ENCODE results near the gene ANKRD23.
A peak's percentile ranks its signal among the peaks of the same experiment; 100 is the strongest.

ANKRD23 gene

DNA sequence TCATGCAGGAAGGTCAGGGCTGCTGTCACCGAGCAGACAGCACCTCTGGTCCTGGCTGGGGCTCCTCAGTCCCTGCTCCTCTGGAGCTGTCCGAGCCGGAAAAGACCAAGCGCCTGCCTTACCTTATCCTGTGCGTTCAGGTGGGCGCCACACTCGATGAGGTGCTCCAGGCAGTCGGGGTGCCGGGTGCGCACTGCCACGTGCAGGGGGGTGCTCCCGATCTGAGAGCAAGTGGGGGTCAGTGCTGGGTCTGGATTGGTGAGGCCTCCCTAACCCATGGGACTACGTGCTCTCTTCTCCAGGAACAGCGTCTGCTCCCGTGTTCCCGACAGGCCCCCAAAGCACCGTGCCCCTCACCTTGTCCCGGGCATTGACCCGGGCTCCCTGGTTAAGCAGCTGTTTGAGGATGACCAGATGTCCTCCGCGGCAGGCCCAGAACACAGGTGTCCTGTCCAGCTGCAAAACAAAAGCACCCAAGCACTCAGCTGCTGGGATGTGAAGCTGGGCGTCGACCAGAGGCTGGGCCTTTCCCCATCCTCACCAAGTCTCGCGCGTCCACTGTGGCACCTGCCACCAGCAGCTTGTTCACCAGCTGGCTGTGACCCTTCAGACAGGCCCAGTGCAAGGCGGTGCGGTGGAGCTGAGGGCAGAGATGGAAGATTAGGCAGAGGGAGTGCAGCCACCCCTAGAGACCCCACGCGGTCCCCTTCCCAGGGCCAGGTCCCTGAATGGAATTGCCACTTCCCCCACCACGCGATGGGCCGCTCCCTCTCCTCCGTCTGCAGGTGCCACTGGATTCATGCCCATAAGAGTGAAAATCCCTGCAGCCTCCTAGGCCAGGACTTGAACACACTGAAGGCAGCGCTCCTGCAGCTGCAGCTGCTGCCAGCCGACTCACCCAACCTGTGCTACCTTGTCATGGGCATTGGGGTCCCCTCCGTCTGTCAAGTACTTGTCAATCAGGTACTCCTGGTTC lies 3.7 kb downstream of the ANKRD23 start:
- TF ChIP-seq YY1 (IDR thresholded peaks at IDR 0.05; ENCODE audit: insufficient read depth, insufficient read length) (no peak), SUZ12 (IDR thresholded peaks at IDR 0.05; ENCODE audit: extremely low read depth, insufficient read depth, insufficient read length) (no peak), ZNF274 (IDR thresholded peaks at IDR 0.05; ENCODE audit: low read depth, low read length) (no peak)
- Histone ChIP-seq H3K27me3 (ENCODE audit: insufficient read depth, insufficient read length) (no peaks in the 10 kb centered on the region), H3K9me3 (ENCODE audit: insufficient read depth, low read length) (no peaks in the 10 kb centered on the region), H3K4me3 (ENCODE audit: insufficient read length, low read depth) (no peak overlapping the region), H3K9ac (ENCODE audit: insufficient read length, low read depth) (no peak overlapping the region), H3K4me1 (ENCODE audit: insufficient read depth, insufficient read length) (peaks cover 17% of the 10 kb centered on the region), H3K36me3 (ENCODE audit: insufficient read depth, insufficient read length, low read length) (peaks cover 40% of the 10 kb centered on the region)
- DNase-seq (ENCODE audit: low read depth, low spot score) = no peak

DNA sequence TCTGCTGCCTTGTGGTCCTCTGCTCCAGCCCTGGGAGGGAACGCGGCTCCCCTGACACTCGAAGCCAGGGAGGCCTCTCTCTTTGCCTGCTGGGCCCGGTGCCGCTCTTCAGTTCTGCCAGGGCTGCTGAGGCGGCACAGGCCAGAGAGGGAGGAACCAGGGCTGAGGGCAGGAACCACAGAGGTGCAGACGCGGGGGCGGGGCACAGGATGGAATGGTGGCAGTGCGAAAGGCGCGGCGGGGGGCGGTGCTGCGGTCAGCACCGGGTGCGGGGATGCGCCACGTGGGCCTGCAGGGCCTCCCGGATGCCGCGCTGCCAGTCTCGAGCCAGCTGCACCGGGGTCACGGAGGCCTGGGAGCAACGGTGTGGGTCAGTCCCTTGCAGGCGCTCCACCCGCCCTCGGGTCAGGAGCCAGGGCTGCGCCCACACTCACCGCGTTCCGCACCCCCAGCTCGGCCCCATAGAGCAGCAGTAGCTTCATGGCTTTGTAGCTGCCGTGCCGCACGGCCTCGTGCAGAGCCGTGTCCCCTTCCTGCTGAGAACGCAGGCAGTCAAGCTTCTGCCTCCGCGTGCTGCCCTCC lies 4.4 kb downstream of the ANKRD23 start:
- Histone ChIP-seq H3K36me3 (ENCODE audit: insufficient read depth, insufficient read length, low read length) (peaks cover 47% of the 10 kb centered on the region), H3K27me3 (ENCODE audit: insufficient read depth, insufficient read length) (no peaks in the 10 kb centered on the region), H3K9me3 (ENCODE audit: insufficient read depth, low read length) (no peaks in the 10 kb centered on the region), H3K9ac (ENCODE audit: insufficient read length, low read depth) (no peak overlapping the region), H3K4me1 (ENCODE audit: insufficient read depth, insufficient read length) (peaks cover 17% of the 10 kb centered on the region), H3K4me3 (ENCODE audit: insufficient read length, low read depth) (no peak overlapping the region)
- no peak for DNase-seq (ENCODE audit: low read depth, low spot score)
- no peak for TF ChIP-seq YY1 (IDR thresholded peaks at IDR 0.05; ENCODE audit: insufficient read depth, insufficient read length)
- no peak for TF ChIP-seq ZNF274 (IDR thresholded peaks at IDR 0.05; ENCODE audit: low read depth, low read length)

DNA sequence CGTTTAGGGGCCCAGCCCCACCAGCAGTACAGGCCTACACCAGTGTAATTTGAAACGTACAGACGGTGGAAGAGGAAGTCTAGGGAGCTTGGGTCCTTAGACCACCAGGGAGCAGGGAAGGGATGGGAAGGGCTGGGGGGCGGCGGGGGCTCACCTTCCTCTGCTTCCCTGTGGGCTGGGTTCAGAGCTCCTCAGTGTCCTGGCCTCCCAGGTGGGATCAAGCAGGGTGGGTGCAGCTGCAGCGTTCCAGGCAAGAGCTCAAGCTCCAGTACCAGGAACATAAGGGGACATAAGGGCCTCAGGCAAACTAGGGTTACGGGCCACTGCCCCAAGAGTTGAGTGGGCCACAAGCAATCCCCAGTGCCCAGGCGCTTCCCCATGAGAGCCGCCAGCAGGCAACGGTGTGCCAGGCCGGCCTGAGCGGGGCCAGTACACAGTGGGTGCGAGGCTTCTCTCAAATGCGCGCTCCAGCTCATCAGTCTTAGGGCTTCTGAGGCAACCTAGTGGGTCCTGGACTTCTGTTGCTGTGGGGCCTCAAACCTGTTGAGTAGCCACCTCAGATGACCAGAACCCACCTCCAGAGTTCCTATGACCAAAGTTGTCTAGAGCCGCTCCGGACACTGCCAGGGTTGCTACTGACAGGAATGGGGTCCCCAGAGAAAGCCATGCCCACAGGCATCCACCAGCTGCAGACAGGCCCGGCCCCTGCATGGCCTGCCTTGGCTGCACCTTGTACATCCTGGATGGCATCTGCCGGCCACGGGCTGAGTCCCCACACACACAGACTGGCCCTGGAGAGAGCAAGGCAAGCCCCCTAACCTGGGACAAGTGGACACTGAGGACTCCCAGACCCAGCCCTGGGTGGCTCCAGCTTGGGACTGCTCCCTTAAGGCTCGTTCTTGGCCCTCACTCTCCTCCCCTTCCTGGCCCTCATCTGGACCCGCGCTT lies 5.2 kb downstream of the ANKRD23 start:
- Histone ChIP-seq H3K36me3 (ENCODE audit: insufficient read depth, insufficient read length, low read length) (peaks cover 46% of the 10 kb centered on the region), H3K4me1 (ENCODE audit: insufficient read depth, insufficient read length) (peaks cover 17% of the 10 kb centered on the region), H3K9me3 (ENCODE audit: insufficient read depth, low read length) (no peaks in the 10 kb centered on the region), H3K4me3 (ENCODE audit: insufficient read length, low read depth) (no peak overlapping the region), H3K9ac (ENCODE audit: insufficient read length, low read depth) (no peak overlapping the region), H3K27me3 (ENCODE audit: insufficient read depth, insufficient read length) (no peaks in the 10 kb centered on the region)
- TF ChIP-seq SUZ12 (IDR thresholded peaks at IDR 0.05; ENCODE audit: extremely low read depth, insufficient read depth, insufficient read length) (no peak), ZNF274 (IDR thresholded peaks at IDR 0.05; ENCODE audit: low read depth, low read length) (no peak), YY1 (IDR thresholded peaks at IDR 0.05; ENCODE audit: insufficient read depth, insufficient read length) (no peak)
- no peak for DNase-seq (ENCODE audit: low read depth, low spot score)

DNA sequence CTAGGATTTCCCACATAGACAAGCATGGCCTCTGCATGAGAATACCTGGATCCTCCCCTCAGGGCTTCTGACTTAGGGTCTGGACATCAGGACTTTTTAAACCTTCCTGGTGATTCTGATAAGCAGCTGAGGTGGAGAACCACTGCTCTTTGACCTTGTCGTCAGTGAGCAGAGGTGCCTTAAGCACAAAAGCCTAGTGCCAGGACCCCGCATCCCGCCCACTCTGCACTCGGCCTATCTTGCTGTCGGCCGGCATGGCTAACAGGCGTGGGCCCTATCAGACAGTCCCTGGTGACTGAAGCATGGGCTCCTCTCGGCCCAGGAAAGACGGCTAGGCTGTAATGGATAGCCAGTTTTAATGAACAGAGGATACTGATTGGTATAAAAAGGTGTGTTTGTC lies 6.2 kb downstream of the ANKRD23 start:
- TF ChIP-seq SUZ12 (IDR thresholded peaks at IDR 0.05; ENCODE audit: extremely low read depth, insufficient read depth, insufficient read length) (no peak), YY1 (IDR thresholded peaks at IDR 0.05; ENCODE audit: insufficient read depth, insufficient read length) (no peak), ZNF274 (IDR thresholded peaks at IDR 0.05; ENCODE audit: low read depth, low read length) (no peak)
- Histone ChIP-seq H3K9ac (ENCODE audit: insufficient read length, low read depth) (no peak overlapping the region), H3K36me3 (ENCODE audit: insufficient read depth, insufficient read length, low read length) (peaks cover 46% of the 10 kb centered on the region)

DNA sequence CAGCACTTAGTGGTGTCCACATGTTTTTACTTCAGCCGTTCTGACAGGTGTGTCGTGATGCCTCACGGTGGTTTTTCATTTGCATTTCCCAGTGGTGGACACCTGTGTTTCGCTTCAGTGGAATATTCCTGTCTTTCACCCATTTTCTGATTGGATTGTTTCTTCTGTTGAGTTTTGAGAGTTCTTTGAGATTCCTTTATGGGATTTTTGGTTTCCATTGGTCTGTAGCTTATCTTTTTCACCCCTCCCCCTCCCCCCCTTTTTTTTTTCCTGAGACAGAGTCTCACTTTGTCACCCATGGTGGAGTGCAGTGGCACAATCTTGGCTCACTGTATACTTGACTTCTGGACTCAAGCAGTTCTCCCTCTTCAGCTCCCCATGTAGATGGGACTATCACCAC lies 8.0 kb downstream of the ANKRD23 start:
- Histone ChIP-seq H3K9me3 (ENCODE audit: insufficient read depth, low read length) (no peaks in the 10 kb centered on the region), H3K9ac (ENCODE audit: insufficient read length, low read depth) (no peak overlapping the region), H3K4me3 (ENCODE audit: insufficient read length, low read depth) (no peak overlapping the region), H3K27me3 (ENCODE audit: insufficient read depth, insufficient read length) (no peaks in the 10 kb centered on the region), H3K36me3 (ENCODE audit: insufficient read depth, insufficient read length, low read length) (peaks cover 51% of the 10 kb centered on the region), H3K4me1 (ENCODE audit: insufficient read depth, insufficient read length) (peaks cover 21% of the 10 kb centered on the region)
- DNase-seq (ENCODE audit: low read depth, low spot score) = no peak
- TF ChIP-seq YY1 (IDR thresholded peaks at IDR 0.05; ENCODE audit: insufficient read depth, insufficient read length) (no peak), SUZ12 (IDR thresholded peaks at IDR 0.05; ENCODE audit: extremely low read depth, insufficient read depth, insufficient read length) (no peak), ZNF274 (IDR thresholded peaks at IDR 0.05; ENCODE audit: low read depth, low read length) (no peak)

More for the DNA sequence above, 6.2 kb downstream of the ANKRD23 start:
- Histone ChIP-seq H3K9me3 (ENCODE audit: insufficient read depth, low read length) (no peaks in the 10 kb centered on the region), H3K4me3 (ENCODE audit: insufficient read length, low read depth) (no peak overlapping the region), H3K4me1 (ENCODE audit: insufficient read depth, insufficient read length) (peaks cover 17% of the 10 kb centered on the region), H3K27me3 (ENCODE audit: insufficient read depth, insufficient read length) (no peaks in the 10 kb centered on the region)
- DNase-seq (ENCODE audit: low read depth, low spot score) = no peak

DNA sequence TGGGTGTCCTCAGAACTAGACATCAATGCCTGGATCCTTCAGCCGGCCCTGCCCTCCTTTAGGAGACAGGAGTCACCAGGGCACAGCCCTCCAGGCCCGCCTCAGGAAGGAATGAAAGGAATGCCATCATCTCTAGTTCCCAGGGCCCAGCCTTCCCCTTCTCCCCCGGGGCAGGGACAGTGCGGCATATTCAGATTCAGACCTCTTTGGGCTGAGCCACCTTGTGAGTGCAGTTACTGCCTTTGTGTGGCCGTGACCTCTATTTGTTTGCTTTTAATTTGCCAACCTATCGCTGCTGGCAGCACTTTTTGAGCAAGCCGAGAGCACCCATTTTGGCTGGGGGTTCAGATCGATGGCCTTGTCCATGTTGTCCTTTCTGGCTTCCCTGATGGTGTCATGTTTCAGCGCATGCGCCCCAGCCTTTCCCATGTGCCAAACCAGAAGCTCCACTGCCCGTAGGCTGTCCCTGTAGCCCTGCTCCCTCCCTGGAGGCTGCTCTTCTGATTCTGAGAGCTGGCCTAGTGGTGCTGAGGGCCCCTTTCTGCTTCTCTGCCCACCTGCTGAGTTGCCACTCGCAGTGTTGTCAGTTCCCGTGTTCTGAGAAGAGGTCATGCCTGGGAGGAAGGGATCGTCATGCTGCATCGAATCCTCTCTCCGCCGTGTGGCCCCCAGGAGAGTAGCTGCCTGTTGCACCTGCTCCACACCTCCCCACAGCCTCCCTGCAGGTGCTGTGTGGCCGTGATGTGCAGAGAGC lies 10.9 kb downstream of the ANKRD23 start:
- peak; percentile 76 for DNase-seq (ENCODE audit: low read depth, low spot score)
- H3K9ac ChIP-seq (ENCODE audit: insufficient read length, low read depth) = peak overlapping the region; percentile 25
- peak overlapping the region; percentile 16 for H3K4me3 ChIP-seq (ENCODE audit: insufficient read length, low read depth)
- H3K4me1 ChIP-seq (ENCODE audit: insufficient read depth, insufficient read length) = peaks cover 13% of the 10 kb centered on the region
- no peaks in the 10 kb centered on the region for H3K27me3 ChIP-seq (ENCODE audit: insufficient read depth, insufficient read length)
- H3K9me3 ChIP-seq (ENCODE audit: insufficient read depth, low read length) = no peaks in the 10 kb centered on the region
- H3K36me3 ChIP-seq (ENCODE audit: insufficient read depth, insufficient read length, low read length) = peaks cover 48% of the 10 kb centered on the region
- TF ChIP-seq YY1 (IDR thresholded peaks at IDR 0.05; ENCODE audit: insufficient read depth, insufficient read length) (peak; percentile 17), ZNF274 (IDR thresholded peaks at IDR 0.05; ENCODE audit: low read depth, low read length) (no peak), SUZ12 (IDR thresholded peaks at IDR 0.05; ENCODE audit: extremely low read depth, insufficient read depth, insufficient read length) (no peak)

Data from NT2/D1 (cell line).